IMR-90 (cell line): ENCODE results near the gene AFAP1L2. TPM values are rescaled to one million over a fixed set of nuclear protein-coding genes. Genes with fewer than 3 reads are reported as not detected.
A peak's percentile ranks its signal among the peaks of the same experiment; 100 is the strongest.

Source experiments
- ATAC-seq: fragments of 200-7000 bp; cut with Tn5 transposase; 2 replicates; pipeline ENCODE4 v1.9.1; 2020; ENCODE audit warnings: low read depth, mild to moderate bottlenecking, moderate library complexity
- BruUV-seq: library from RNA; stranded (reverse); fragments of 400-500 nt; replicated peaks from 2 replicates; lab custom pipeline; 2021; lab: Mats Ljungman, UMichigan
- CTCF ChIA-PET: fragments of 300-600 bp; formaldehyde crosslinking; extraction: SDS; loops from one replicate; lab custom pipeline; 2021; ENCODE audit warnings: antibody characterized with exemption; lab: Yijun Ruan, JAX
- POLR2A ChIA-PET: fragments of 300-600 bp; sonication (Branson Sonifier 250); formaldehyde crosslinking; loops from one replicate; lab custom pipeline; 2022; ENCODE audit warnings: antibody characterized with exemption; ENCODE audit not compliant: unreplicated experiment; lab: Charles Lee
- DNase-seq: peaks from one replicate; pipeline ENCODE4 v3.0.0; 2013
- H2AFZ ChIP-seq: replicated peaks from 2 replicates; pipeline ENCODE3; 2013; ENCODE audit warnings: low read length, mild to moderate bottlenecking; ENCODE audit not compliant: poor library complexity
- H2AK5ac ChIP-seq: 2 replicates; pipeline ENCODE4 v1.6.1; 2013; ENCODE audit warnings: low read depth, low read length, inconsistent platforms
- H2AK9ac ChIP-seq: replicated peaks from 2 replicates; pipeline ENCODE3; 2013; ENCODE audit warnings: mild to moderate bottlenecking, low read depth, low read length, moderate library complexity; ENCODE audit not compliant: poor library complexity
- H2BK120ac ChIP-seq: 2 replicates; pipeline ENCODE4 v1.6.1; 2013; ENCODE audit warnings: low read depth, low read length, inconsistent platforms
- H2BK15ac ChIP-seq: 3 replicates; pipeline ENCODE4 v1.6.1; 2013; ENCODE audit warnings: low read depth, low read length, inconsistent platforms
- H2BK20ac ChIP-seq: 2 replicates; pipeline ENCODE4 v1.6.1; 2013; ENCODE audit warnings: low read depth, mild to moderate bottlenecking, inconsistent platforms, low read length, moderate library complexity
- H2BK5ac ChIP-seq: 2 replicates; pipeline ENCODE4 v1.6.1; 2013; ENCODE audit warnings: mild to moderate bottlenecking, low read depth, low read length, inconsistent platforms; ENCODE audit not compliant: poor library complexity, severe bottlenecking
- H3K14ac ChIP-seq: replicated peaks from 2 replicates; pipeline ENCODE4 v1.6.1; 2013; ENCODE audit warnings: low read depth, low read length, inconsistent platforms
- H3K18ac ChIP-seq: 2 replicates; pipeline ENCODE4 v1.6.1; 2013; ENCODE audit warnings: low read depth, low read length, control low read depth
- H3K23ac ChIP-seq: 2 replicates; pipeline ENCODE4 v1.6.1; 2013; ENCODE audit warnings: low read depth, low read length, inconsistent platforms
- H3K27ac ChIP-seq: 2 replicates; pipeline ENCODE4 v1.5.1; 2013; ENCODE audit warnings: mild to moderate bottlenecking, control low read depth, low read length; ENCODE audit not compliant: insufficient read depth
- H3K27me3 ChIP-seq: 2 replicates; pipeline ENCODE4 v1.6.1; 2013; ENCODE audit warnings: low read length; ENCODE audit not compliant: control insufficient read depth, insufficient read depth
- H3K36me3 ChIP-seq: 2 replicates; pipeline ENCODE4 v1.6.1; 2013; ENCODE audit warnings: low read length, mixed read lengths; ENCODE audit not compliant: control insufficient read depth, insufficient read depth
- H3K4ac ChIP-seq: 2 replicates; pipeline ENCODE4 v1.6.1; 2013; ENCODE audit warnings: low read depth, low read length, inconsistent platforms
- H3K4me1 ChIP-seq: 2 replicates; pipeline ENCODE4 v1.6.1; 2013; ENCODE audit warnings: low read length, mixed read lengths; ENCODE audit not compliant: control insufficient read depth, insufficient read depth
- H3K4me2 ChIP-seq: 2 replicates; pipeline ENCODE4 v1.6.1; 2013; ENCODE audit warnings: low read depth, mild to moderate bottlenecking, control low read depth, low read length, moderate library complexity
- H3K4me3 ChIP-seq: 2 replicates; pipeline ENCODE4 v1.5.1; 2013; ENCODE audit warnings: low read depth, mild to moderate bottlenecking, control low read depth, low read length, moderate library complexity; ENCODE audit not compliant: insufficient read depth
- H3K56ac ChIP-seq: 2 replicates; pipeline ENCODE4 v1.6.1; 2013; ENCODE audit warnings: low read length, inconsistent platforms; ENCODE audit not compliant: insufficient read depth; ENCODE audit errors: extremely low read depth
- H3K79me1 ChIP-seq, 2 experiments: 2 replicates each; pipeline ENCODE4 v1.6.1; 2013; ENCODE audit warnings: low read length in 2 of 2, inconsistent platforms in 1 of 2, low read depth in 1 of 2
- H3K9ac ChIP-seq: 2 replicates; pipeline ENCODE4 v1.6.1; 2013; ENCODE audit warnings: low read depth, low read length, control low read depth
- H3K9me1 ChIP-seq: 2 replicates; pipeline ENCODE4 v1.6.1; 2013; ENCODE audit warnings: low read length, inconsistent platforms; ENCODE audit not compliant: insufficient read depth
- H3K9me3 ChIP-seq: 2 replicates; pipeline ENCODE4 v1.6.1; 2013; ENCODE audit warnings: low read length; ENCODE audit not compliant: control insufficient read depth, insufficient read depth
- H4K20me1 ChIP-seq: 2 replicates; pipeline ENCODE4 v1.6.1; 2013; ENCODE audit warnings: low read length, inconsistent platforms; ENCODE audit not compliant: insufficient read depth
- H4K5ac ChIP-seq: 2 replicates; pipeline ENCODE4 v1.6.1; 2013; ENCODE audit warnings: mild to moderate bottlenecking, low read depth, low read length, control low read depth
- H4K8ac ChIP-seq, 2 experiments: 2 replicates each; pipeline ENCODE4 v1.6.1; 2013; ENCODE audit warnings: low read depth in 2 of 2, low read length in 2 of 2, control low read depth in 1 of 2, inconsistent platforms in 1 of 2
- H4K91ac ChIP-seq: 2 replicates; pipeline ENCODE4 v1.6.1; 2013; ENCODE audit warnings: low read depth, low read length, inconsistent platforms; ENCODE audit not compliant: insufficient read depth
- BHLHE40 ChIP-seq: fragments of 150-350 bp; IDR thresholded peaks from 2 replicates; pipeline ENCODE4 v1.6.1; 2016; ENCODE audit warnings: mild to moderate bottlenecking, low read depth, low read length
- CEBPB ChIP-seq: IDR thresholded peaks from 2 replicates; pipeline ENCODE4 v1.6.1; 2012; ENCODE audit warnings: low read depth, low read length, improper control_type of control experiment
- CTCF ChIP-seq: conservative IDR thresholded peaks from 2 replicates; pipeline ENCODE4 v1.5.1; 2012; ENCODE audit warnings: mild to moderate bottlenecking, low read depth, low read length, improper control_type of control experiment
- ELK1 ChIP-seq: fragments of 150-350 bp; IDR thresholded peaks from 2 replicates; pipeline ENCODE4 v1.6.1; 2016; ENCODE audit warnings: low read depth, mild to moderate bottlenecking, low read length, moderate library complexity, borderline replicate concordance
- FOS ChIP-seq: fragments of 150-350 bp; IDR thresholded peaks from 2 replicates; pipeline ENCODE4 v1.6.1; 2016; ENCODE audit warnings: low read depth, low read length
- MAFK ChIP-seq: IDR thresholded peaks from 2 replicates; pipeline ENCODE4 v1.6.1; 2012; ENCODE audit warnings: low read depth, low read length, improper control_type of control experiment
- MAZ ChIP-seq: IDR thresholded peaks from 2 replicates; pipeline ENCODE4 v1.6.1; 2012; ENCODE audit warnings: low read depth, mild to moderate bottlenecking, low read length, improper control_type of control experiment, moderate library complexity, borderline replicate concordance
- MXI1 ChIP-seq: IDR thresholded peaks from 2 replicates; pipeline ENCODE4 v1.6.1; 2012; ENCODE audit warnings: low read depth, mild to moderate bottlenecking, low read length, moderate library complexity, borderline replicate concordance
- NFE2L2 ChIP-seq: fragments of 150-350 bp; IDR thresholded peaks from 2 replicates; pipeline ENCODE4 v1.6.1; 2016; ENCODE audit warnings: low read depth, mild to moderate bottlenecking, low read length
- POLR2A ChIP-seq: IDR thresholded peaks from 2 replicates; pipeline ENCODE4 v1.6.1; 2012; ENCODE audit warnings: mild to moderate bottlenecking, low read depth, low read length
- RAD21 ChIP-seq: IDR thresholded peaks from 2 replicates; pipeline ENCODE4 v1.6.1; 2012; ENCODE audit warnings: low read length, improper control_type of control experiment
- RCOR1 ChIP-seq: IDR thresholded peaks from 2 replicates; pipeline ENCODE4 v1.6.1; 2012; ENCODE audit warnings: mild to moderate bottlenecking, low read length, improper control_type of control experiment; ENCODE audit not compliant: insufficient replicate concordance
- RFX5 ChIP-seq: IDR thresholded peaks from 2 replicates; pipeline ENCODE4 v1.8.0; 2012; ENCODE audit warnings: low read depth, mild to moderate bottlenecking, low read length, moderate library complexity
- SMC3 ChIP-seq: fragments of 150-350 bp; IDR thresholded peaks from 2 replicates; pipeline ENCODE4 v1.6.1; 2016; ENCODE audit warnings: low read depth, mild to moderate bottlenecking, antibody characterized with exemption, low read length, moderate library complexity
- USF2 ChIP-seq: fragments of 150-350 bp; IDR thresholded peaks from 2 replicates; pipeline ENCODE4 v1.6.1; 2017; ENCODE audit warnings: mild to moderate bottlenecking, antibody characterized with exemption, low read length, low read depth
- WGBS, 2 experiments: methylation state at CpG; one replicate each; pipeline versions ENCODE4 v1.1.5 to v1.1.7; 2013; ENCODE audit warnings: missing lambda C conversion rate in 2 of 2; ENCODE audit not compliant: insufficient read length in 1 of 2; ENCODE audit errors: extremely low coverage in 2 of 2; 5-methylcytosine and 5-hydroxymethylcytosine counted together
- dilution Hi-C: fragments of 300-500 bp; cut with HindIII; formaldehyde crosslinking; loops from one replicate; pipeline ENCODE4 v1.14.3; 2018; ENCODE audit warnings: low sequenced_read_pairs; ENCODE audit not compliant: unreplicated experiment
- in situ Hi-C: fragments of 300-500 bp; cut with MboI; formaldehyde crosslinking; loops from 3 replicates; pipeline ENCODE4 v1.14.3; 2019; ENCODE audit warnings: low sequenced_read_pairs, inconsistent platforms, mixed read lengths
- intact Hi-C: fragments of 100-400 bp; cut with micrococcal nuclease; formaldehyde crosslinking; loops from 2 replicates; pipeline ENCODE4 v1.10.0; 2022
- polyA plus RNA-seq, 3 experiments: library from polyadenylated mRNA; depleted of rRNA; stranded (reverse); fragments of >200 nt; gene quantifications; 2 replicates each; pipeline ENCODE4 v1.2.3, GENCODE V29; 2012; ENCODE audit warnings: low replicate concordance in 1 of 3
- total RNA-seq: library from RNA; depleted of rRNA; stranded (reverse); fragments of >200 nt; gene quantifications from 2 replicates; pipeline ENCODE4 v1.2.3, GENCODE V29; 2012

The AFAP1L2 gene
- total and polyA plus RNA-seq, 2 of the 4 experiments (the other 2 are of a cell fraction), result under 0.01 to 0.10 TPM

GRCh38 chr10:114367351-114368056 is 36.8 kb downstream of the AFAP1L2 start:
- no peak overlapping the region for H2AFZ ChIP-seq
- no peak overlapping the region for H3K18ac ChIP-seq
- TF ChIP-seq SMC3 (no peak), MXI1 (no peak), BHLHE40 (no peak), RCOR1 (no peak), ELK1 (no peak), CTCF (no peak), USF2 (no peak), MAZ (no peak), RFX5 (no peak), CEBPB (no peak), RAD21 (no peak), NFE2L2 (no peak), POLR2A (no peak), FOS (no peak), MAFK (no peak)

More at GRCh38 chr10:114367351-114368056, 36.8 kb downstream of the AFAP1L2 start:
- Histone ChIP-seq H3K4me3 (no peak overlapping the region), H2BK5ac (no peak overlapping the region), H3K36me3 (no peaks in the 10 kb centered on the region), H3K9ac (no peak overlapping the region), H2BK120ac (no peak overlapping the region), H3K14ac (no peak overlapping the region), H2AK5ac (no peak overlapping the region), H4K91ac (no peak overlapping the region), H2AK9ac (no peak overlapping the region), H3K9me1 (no peaks in the 10 kb centered on the region), H3K9me3 (peaks cover 4% of the 10 kb centered on the region; the same call in 1 of the 2 replicates), H2BK20ac (no peak overlapping the region), H3K4ac (no peak overlapping the region), H3K4me1 (peaks cover 8% of the 10 kb centered on the region; the same call in 1 of the 2 replicates), H3K27ac (no peak overlapping the region), H3K79me1 (no peaks in the 10 kb centered on the region), H4K20me1 (no peaks in the 10 kb centered on the region), H4K5ac (no peak overlapping the region), H3K27me3 (peaks cover 13% of the 10 kb centered on the region), H3K23ac (no peak overlapping the region), H2BK15ac (no peak overlapping the region), H3K4me2 (no peak overlapping the region; the same call in 1 of the 2 replicates), H3K56ac (no peak overlapping the region), H4K8ac (no peak overlapping the region)
- WGBS, 2 experiments, result 0% methylated on average over 1 of the region's 6 CpGs; no CpG with 5 or more reads in 1 of the 2 experiments
- BruUV-seq, result no TSS peak
- in situ Hi-C loops, result no loop called here
- no peak for DNase-seq
- intact Hi-C loops, result no loop called here
- CTCF ChIA-PET, result interaction anchor here (0.9 kb wide), 1 partner anchor 10 kb away, joined by 3 read pairs; no protein-coding TSS in a partner anchor
- ATAC-seq, result peak; percentile 74
- dilution Hi-C loops, result no loop called here
- POLR2A ChIA-PET, result interaction anchor here (0.5 kb wide), 1 partner anchor 265 kb away, joined by 4 read pairs; no protein-coding TSS in a partner anchor
